ENCODE data around the gene HOXD3.

DNA sequence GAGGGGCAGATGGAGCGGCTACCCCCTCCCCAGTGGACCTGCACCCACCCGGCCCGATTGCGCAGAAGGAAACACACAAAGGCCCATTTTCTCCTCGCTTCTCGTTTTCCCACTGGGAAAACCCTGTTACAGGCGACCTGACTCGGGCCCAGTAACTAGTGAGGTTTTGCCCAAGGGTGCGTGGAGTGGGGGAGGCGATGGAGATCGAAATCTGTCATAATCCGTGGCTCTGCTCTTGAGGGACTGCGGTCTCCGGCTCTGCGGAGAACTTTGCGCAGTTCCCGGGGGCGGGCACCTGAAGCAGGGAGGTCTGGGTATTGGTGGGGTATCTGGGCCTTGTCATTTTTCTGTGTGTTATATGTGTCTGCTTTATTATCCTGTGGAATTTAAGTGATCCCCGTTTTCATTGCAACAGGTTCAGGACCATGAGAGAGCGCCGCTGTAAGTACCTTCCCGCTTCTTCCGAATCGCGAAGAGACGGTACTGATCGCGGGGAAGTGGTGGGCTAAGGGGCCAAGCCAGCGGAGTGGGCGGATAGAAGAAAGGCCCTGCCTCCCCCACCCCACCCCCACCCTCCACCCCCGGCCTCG, 9.8 kb upstream of the HOXD3 start:
- TF ChIP-seq, protein P1, sequence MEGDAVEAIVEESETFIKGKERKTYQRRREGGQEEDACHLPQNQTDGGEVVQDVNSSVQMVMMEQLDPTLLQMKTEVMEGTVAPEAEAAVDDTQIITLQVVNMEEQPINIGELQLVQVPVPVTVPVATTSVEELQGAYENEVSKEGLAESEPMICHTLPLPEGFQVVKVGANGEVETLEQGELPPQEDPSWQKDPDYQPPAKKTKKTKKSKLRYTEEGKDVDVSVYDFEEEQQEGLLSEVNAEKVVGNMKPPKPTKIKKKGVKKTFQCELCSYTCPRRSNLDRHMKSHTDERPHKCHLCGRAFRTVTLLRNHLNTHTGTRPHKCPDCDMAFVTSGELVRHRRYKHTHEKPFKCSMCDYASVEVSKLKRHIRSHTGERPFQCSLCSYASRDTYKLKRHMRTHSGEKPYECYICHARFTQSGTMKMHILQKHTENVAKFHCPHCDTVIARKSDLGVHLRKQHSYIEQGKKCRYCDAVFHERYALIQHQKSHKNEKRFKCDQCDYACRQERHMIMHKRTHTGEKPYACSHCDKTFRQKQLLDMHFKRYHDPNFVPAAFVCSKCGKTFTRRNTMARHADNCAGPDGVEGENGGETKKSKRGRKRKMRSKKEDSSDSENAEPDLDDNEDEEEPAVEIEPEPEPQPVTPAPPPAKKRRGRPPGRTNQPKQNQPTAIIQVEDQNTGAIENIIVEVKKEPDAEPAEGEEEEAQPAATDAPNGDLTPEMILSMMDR (IDR thresholded peaks at IDR 0.05; ENCODE audit: low read length) = no peak
- TF ChIP-seq EZH2phosphoT487 (IDR thresholded peaks at IDR 0.05; ENCODE audit: low read length) = no peak
- no peak for TF ChIP-seq EZH2 (optimal IDR thresholded peaks at IDR 0.05; ENCODE audit: low read depth, low read length)
